ENCODE data around the gene CYP26C1.

- TF ChIP-seq CTCF (IDR thresholded peaks at IDR 0.05; ENCODE audit: poor library complexity) (no peak), EZH2 (IDR thresholded peaks at IDR 0.05; ENCODE audit: borderline replicate concordance) (no peak)
These were observed 33.1 kb upstream of the CYP26C1 start for GRCh38 chr10:93027508-93027907.
